Thyroid gland (tissue), 4 donors: ENCODE data around the gene CACFD1. TPM values are rescaled to one million over a fixed set of nuclear protein-coding genes. Genes with fewer than 3 reads are reported as not detected.

Source experiments
- DNase-seq, 2 donors: peaks; one replicate each; pipeline ENCODE4 v3.0.0-alpha.2; 2019
- H3K27ac ChIP-seq, 3 donors: fragments of 200-600 bp; sonication (generic); 1 replicate in 2 of 3; 2 replicates in 1 of 3; pipeline ENCODE4 v1.5.1; 2016 to 2019; ENCODE audit warnings: mild to moderate bottlenecking in 1 of 3, moderate library complexity in 1 of 3
- H3K27me3 ChIP-seq: fragments of 200-600 bp; sonication (generic); one replicate; pipeline ENCODE4 v1.5.1; 2019
- H3K36me3 ChIP-seq, 2 donors: fragments of 200-600 bp; sonication (generic); one replicate each; pipeline ENCODE4 v1.5.1; 2016 to 2019
- H3K4me1 ChIP-seq, 2 donors: fragments of 200-600 bp; sonication (generic); one replicate each; pipeline ENCODE4 v1.5.1; 2017 to 2019
- H3K4me3 ChIP-seq, 3 donors: fragments of 200-600 bp; sonication (generic); replicated peaks in 1 of 3; 1 replicate in 2 of 3; 2 replicates in 1 of 3; pipeline ENCODE4 v1.5.1; 2016; ENCODE audit warnings: mild to moderate bottlenecking in 1 of 3
- H3K9me3 ChIP-seq: fragments of 200-600 bp; sonication (generic); one replicate; pipeline ENCODE4 v1.5.1; 2017
- POLR2A ChIP-seq, 2 donors: fragments of 450-650 bp; IDR thresholded peaks; one replicate each; pipeline ENCODE4 v1.6.1; 2017; ENCODE audit warnings: antibody characterized with exemption in 2 of 2, mild to moderate bottlenecking in 2 of 2, moderate library complexity in 1 of 2
- WGBS, 2 donors: methylation state at CpG; one replicate each; pipeline ENCODE4 v1.1.5; 2017; 5-methylcytosine and 5-hydroxymethylcytosine counted together
- intact Hi-C: fragments of 100-400 bp; cut with DNase I; formaldehyde crosslinking; loops from one replicate; pipeline ENCODE4 v1.15.1; 2023
- total RNA-seq, 4 donors: library from RNA; depleted of rRNA; stranded (reverse); fragments of >200 nt; gene quantifications; one replicate each; pipeline ENCODE4 v1.2.3, GENCODE V29; 2016
- TF ChIP-seq, protein P1 (sequence below), 6 experiments: fragments of 200-600 bp in 3 of 6; fragments of 450-650 bp in 3 of 6; sonication (generic) in 3 of 6; IDR thresholded peaks; one replicate each; pipeline ENCODE4 v1.5.1; 2016 to 2019; ENCODE audit warnings: antibody characterized with exemption in 6 of 6, mild to moderate bottlenecking in 2 of 6, inconsistent platforms in 1 of 6, moderate library complexity in 1 of 6

Gene CACFD1
- total RNA-seq, 4 donors from 2014 or later: 21.4 to 36.7 (median 33.5) TPM

GRCh38 chr9:133457233-133457632 is 2.5 kb upstream of the CACFD1 start:
- Histone ChIP-seq H3K36me3 (no peaks in the 10 kb centered on the region), H3K27me3 (no peaks in the 10 kb centered on the region)
- TF ChIP-seq, protein P1, sequence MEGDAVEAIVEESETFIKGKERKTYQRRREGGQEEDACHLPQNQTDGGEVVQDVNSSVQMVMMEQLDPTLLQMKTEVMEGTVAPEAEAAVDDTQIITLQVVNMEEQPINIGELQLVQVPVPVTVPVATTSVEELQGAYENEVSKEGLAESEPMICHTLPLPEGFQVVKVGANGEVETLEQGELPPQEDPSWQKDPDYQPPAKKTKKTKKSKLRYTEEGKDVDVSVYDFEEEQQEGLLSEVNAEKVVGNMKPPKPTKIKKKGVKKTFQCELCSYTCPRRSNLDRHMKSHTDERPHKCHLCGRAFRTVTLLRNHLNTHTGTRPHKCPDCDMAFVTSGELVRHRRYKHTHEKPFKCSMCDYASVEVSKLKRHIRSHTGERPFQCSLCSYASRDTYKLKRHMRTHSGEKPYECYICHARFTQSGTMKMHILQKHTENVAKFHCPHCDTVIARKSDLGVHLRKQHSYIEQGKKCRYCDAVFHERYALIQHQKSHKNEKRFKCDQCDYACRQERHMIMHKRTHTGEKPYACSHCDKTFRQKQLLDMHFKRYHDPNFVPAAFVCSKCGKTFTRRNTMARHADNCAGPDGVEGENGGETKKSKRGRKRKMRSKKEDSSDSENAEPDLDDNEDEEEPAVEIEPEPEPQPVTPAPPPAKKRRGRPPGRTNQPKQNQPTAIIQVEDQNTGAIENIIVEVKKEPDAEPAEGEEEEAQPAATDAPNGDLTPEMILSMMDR (IDR thresholded peaks at IDR 0.05): no peak
- TF ChIP-seq POLR2A (IDR thresholded peaks at IDR 0.05): no peak

GRCh38 chr9:133457748-133458147 is 2.0 kb upstream of the CACFD1 start:
- no peak for DNase-seq
- Histone ChIP-seq H3K9me3 (no peaks in the 10 kb centered on the region), H3K4me1 (peaks cover 6 to 15% of the 10 kb centered on the region in 2 donors), H3K4me3 (no peak overlapping the region), H3K27ac (no peak overlapping the region), H3K36me3 (no peaks in the 10 kb centered on the region), H3K27me3 (no peaks in the 10 kb centered on the region)
- TF ChIP-seq, protein P1 (IDR thresholded peaks at IDR 0.05): no peak
- no peak for TF ChIP-seq POLR2A (IDR thresholded peaks at IDR 0.05)
- intact Hi-C loops: no loop called here
- 95 to 97% methylated on average over 6 to 11 of the region's 11 CpGs for WGBS, 2 donors

More at GRCh38 chr9:133457233-133457632, 2.5 kb upstream of the CACFD1 start:
- no peak overlapping the region for H3K4me3 ChIP-seq
- peaks cover 6 to 15% of the 10 kb centered on the region in 2 donors for H3K4me1 ChIP-seq
- intact Hi-C loops: no loop called here
- no peak for DNase-seq
- 89 to 91% methylated on average over 6 to 10 of the region's 13 CpGs for WGBS, 2 donors
- H3K27ac ChIP-seq: no peak overlapping the region
- no peaks in the 10 kb centered on the region for H3K9me3 ChIP-seq

- intact Hi-C loops: no loop called here
- peak overlapping the region in 1 of 3 donors; percentile 60 for H3K4me3 ChIP-seq
- peak overlapping the region in 1 of 3 donors; percentile 91 for H3K27ac ChIP-seq
These were observed 1.0 kb upstream of the CACFD1 start for GRCh38 chr9:133458643-133459312.

DNA sequence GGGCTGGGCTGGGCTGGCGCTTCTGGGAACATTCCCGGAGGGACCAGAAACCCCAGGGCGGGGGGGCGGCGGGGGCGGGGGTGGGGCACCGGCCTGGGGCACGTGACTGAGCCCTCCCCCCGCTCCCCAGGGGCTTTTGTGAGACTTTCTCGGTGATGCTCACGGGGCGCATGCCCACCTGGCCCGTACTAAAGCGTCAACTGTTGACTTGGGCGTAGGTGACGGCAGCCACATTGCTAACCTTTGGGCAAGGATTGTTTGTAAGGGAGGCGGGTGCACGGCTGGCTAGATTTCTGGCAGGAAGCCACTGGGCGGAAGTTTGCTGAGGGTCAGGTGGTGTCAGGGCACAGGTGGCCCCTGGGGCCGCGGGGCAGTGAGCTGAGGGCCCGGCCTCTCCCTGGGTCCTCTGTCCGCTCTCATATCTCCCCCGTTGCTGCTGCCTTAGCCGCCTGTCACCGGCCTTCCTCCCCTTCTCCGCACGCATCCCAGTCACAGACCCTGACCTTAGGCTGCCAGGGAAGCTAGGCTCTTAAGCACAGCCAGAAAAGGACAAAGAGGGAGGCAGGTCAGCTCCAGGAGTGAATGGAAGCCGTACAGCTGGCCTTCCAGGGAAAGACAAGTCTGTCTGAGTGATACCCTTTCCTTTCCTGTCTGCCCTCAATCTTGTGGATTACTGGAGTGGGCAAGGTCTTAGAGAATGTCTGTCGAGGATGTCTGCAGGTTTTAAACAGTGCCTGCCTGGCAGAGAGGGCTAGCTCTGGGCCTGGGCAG is 812 bp downstream of the CACFD1 start:
- Histone ChIP-seq H3K4me3 (peak overlapping the region in 2 of 3 donors; percentile 47 to 60), H3K27me3 (no peaks in the 10 kb centered on the region), H3K27ac (peak overlapping the region; percentile 91 to 99 (median 91)), H3K4me1 (peaks cover 6 to 15% of the 10 kb centered on the region in 2 donors), H3K9me3 (no peaks in the 10 kb centered on the region), H3K36me3 (no peaks in the 10 kb centered on the region)
- TF ChIP-seq POLR2A (IDR thresholded peaks at IDR 0.05): no peak
- TF ChIP-seq, protein P1 (IDR thresholded peaks at IDR 0.05): no peak
- DNase-seq: peak; percentile 86 to 89
- intact Hi-C loops: no loop called here
- WGBS, 2 donors: 21 to 22% methylated on average over 15 to 16 of the region's 30 CpGs

More at GRCh38 chr9:133458643-133459312, 1.0 kb upstream of the CACFD1 start:
- DNase-seq: no peak
- 74 to 80% methylated on average over 10 to 16 of the region's 16 CpGs for WGBS, 2 donors
- Histone ChIP-seq H3K27me3 (no peaks in the 10 kb centered on the region), H3K9me3 (no peaks in the 10 kb centered on the region), H3K4me1 (peaks cover 6 to 15% of the 10 kb centered on the region in 2 donors), H3K36me3 (no peaks in the 10 kb centered on the region)
- no peak for TF ChIP-seq POLR2A (IDR thresholded peaks at IDR 0.05)
- TF ChIP-seq, protein P1 (IDR thresholded peaks at IDR 0.05): no peak

- Histone ChIP-seq H3K4me3 (no peak overlapping the region), H3K27ac (no peak overlapping the region), H3K4me1 (peaks cover 6 to 15% of the 10 kb centered on the region in 2 donors), H3K9me3 (no peaks in the 10 kb centered on the region), H3K36me3 (no peaks in the 10 kb centered on the region), H3K27me3 (no peaks in the 10 kb centered on the region)
- DNase-seq: peak; percentile 36 to 41
- intact Hi-C loops: no loop called here
- TF ChIP-seq POLR2A (IDR thresholded peaks at IDR 0.05): no peak
- TF ChIP-seq, protein P1 (IDR thresholded peaks at IDR 0.05): no peak
- WGBS, 2 donors: 47 to 79% methylated on average over 4 of the region's 4 CpGs
These were observed 2.2 kb downstream of the CACFD1 start for GRCh38 chr9:133461975-133462374.
